NCI-H1930 (cell line): Measurements from ENCODE around the gene FAS.
"Not testable (repeated sequence)": the region's sequence is repeated elsewhere in the genome, so short reads cannot be mapped to it uniquely, and the experiment has no call there.

Experiments
- DNase-seq, 2 experiments: peaks; one replicate each; lab custom pipeline; 2025; lab: John Stamatoyannopoulos, UW

The FAS gene

GRCh38 chr10:88992921-88993524, 2.4 kb downstream of the FAS start:
- DNase-seq, result no peak

- no peak for DNase-seq
Measured at GRCh38 chr10:88994019-88994418, 3.4 kb downstream of the FAS start.

DNA sequence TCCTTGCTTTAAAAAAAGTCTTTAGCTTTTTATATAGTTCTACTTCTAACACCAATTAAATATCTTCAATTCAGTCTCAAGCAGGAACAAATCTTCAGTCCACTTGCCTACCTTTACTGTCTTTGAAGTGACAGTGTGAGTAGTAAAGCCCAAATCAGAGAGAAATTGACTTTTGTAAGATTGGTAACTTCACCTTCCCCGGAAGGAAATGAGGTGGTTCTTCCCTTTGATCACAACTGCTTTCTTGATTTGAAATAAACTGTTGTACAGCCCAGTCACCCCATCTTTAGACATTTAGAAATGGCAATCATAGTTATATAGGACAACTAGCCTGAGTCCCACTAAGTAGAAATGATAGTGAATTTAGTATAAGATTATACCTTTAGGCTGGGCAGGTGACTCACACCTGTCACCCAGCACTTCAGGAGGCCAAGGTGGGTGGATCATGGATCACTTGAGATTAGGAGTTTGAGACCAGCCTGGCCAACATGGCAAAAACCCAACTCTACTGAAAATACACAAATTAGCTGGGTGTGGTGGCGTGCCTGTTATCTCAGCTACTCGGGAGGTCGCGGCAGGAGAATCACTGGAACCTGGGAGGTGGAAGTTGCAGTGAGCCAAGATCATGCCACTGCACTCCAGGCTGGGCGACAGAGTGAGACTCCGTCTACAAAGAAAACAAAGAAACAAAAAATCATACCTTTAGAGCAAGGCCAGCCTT, 4.7 kb downstream of the FAS start:
- no peak for DNase-seq

DNA sequence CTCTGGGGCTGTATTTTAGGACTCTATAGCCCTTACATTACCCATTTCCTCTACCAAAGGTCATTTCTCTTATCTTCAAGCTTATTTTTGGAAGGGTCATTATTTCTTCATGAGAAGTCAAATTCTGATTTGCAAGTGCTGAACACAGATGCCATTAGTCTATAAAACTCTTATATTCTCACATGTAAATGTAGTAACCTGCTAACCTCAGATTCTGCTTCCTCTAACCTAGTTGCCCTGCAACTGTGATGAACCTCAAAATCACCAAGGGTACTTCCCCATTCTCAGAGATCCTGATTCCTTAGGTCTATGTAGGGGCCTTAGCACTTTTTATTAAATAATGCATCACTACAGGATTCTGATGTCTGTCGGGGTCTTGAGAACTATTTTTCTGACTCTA, 6.3 kb downstream of the FAS start:
- no peak for DNase-seq

DNA sequence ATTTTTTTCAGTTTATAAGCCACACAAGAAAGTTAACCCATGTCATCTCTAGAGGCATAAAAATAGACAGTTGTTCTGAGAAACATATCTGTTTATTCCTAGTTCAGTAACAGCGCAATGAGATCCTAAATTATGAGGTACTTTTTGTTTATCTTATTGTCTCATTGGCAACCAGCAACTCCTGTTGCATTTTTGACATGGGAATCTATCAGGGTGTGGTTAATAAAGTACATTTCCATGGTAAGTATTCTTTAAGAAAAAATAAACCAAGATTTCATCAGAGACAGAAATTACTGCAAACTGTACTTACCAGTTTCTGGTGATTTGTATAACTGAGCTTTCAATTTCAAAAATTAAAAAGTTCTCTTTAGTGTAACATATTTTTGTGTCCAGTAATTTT, 9.0 kb downstream of the FAS start:
- no peak for DNase-seq

GRCh38 chr10:89001024-89001728, 10.6 kb downstream of the FAS start:
- no peak for DNase-seq

DNA sequence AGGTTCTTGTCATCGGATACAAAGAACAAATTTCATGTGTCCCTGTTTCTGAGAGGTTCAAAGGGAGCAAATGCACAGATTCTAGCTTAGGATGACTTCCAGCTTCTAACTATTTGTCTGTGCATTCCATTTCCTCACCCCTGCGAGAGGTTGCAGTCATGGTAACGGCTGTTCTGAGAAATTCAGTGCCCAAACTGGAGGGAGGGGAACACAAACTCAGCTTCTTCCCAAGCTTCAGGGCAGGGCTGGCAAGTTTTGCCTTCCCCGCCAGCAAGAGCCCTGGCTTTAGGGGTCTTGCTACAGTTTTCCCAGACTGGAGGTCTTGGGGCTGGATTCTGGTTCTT, 11.1 kb downstream of the FAS start:
- no peak for DNase-seq

GRCh38 chr10:89002226-89002978, 11.8 kb downstream of the FAS start:
- no peak for DNase-seq

DNA sequence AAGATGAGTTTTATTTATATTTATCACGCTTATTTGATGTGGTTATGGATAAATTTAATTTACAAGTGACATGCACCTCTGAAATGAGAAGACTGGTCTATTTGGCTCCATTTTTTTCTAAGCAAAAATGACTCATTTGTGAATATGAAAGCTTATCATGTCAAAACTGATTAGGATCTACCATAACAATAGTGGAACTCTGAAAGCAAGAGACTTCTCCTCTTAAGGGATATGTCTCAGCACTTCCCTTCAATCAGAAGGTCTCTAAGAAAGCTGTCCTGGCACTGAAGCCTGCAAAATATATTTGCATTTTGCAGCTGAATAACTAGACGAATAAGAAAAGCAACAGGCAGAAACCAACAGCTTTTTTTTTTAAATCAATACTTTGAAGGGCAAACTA, 12.7 kb downstream of the FAS start:
- DNase-seq, result no peak

DNA sequence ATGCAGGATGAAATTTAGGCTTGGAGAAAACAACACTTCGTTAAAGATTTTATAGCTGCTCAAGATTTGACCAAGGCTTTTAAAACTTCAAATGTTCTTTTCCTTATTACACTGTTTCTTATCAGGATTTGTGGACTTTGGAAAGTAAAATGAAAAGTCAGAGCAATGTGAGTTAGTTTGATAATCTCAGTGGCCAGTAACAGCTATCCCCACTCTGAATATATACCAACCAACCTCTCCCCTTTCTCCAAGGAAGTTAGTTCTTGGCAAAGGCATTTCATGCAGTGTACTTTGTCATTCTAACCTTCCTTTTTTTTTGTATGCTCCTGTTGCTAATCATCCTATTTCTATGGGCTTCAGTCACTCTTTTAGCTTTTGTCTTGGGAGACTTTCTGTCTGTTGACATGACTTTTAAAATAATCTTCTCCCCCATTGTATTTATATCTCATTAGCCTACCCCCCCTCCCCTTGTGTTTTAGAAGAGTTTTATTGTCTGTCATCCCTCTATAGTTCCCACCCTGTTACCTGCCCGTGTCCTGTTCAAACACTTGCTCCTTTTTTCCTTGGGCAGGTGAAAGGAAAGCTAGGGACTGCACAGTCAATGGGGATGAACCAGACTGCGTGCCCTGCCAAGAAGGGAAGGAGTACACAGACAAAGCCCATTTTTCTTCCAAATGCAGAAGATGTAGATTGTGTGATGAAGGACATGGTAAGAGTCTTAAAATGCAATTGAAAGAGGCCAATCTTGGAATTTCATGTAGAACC, 16.7 kb downstream of the FAS start:
- DNase-seq, result no peak

- DNase-seq, result not testable (repeated sequence)
Measured at GRCh38 chr10:89018700-89019346, 28.2 kb downstream of the FAS start.

- DNase-seq, result no peak
Measured at GRCh38 chr10:89019569-89020327, 29.1 kb downstream of the FAS start.

- DNase-seq, result not testable (repeated sequence)
Measured at GRCh38 chr10:89021526-89021925, 30.9 kb downstream of the FAS start.

- DNase-seq, result no peak
Measured at GRCh38 chr10:89022734-89023133, 32.1 kb downstream of the FAS start.

DNA sequence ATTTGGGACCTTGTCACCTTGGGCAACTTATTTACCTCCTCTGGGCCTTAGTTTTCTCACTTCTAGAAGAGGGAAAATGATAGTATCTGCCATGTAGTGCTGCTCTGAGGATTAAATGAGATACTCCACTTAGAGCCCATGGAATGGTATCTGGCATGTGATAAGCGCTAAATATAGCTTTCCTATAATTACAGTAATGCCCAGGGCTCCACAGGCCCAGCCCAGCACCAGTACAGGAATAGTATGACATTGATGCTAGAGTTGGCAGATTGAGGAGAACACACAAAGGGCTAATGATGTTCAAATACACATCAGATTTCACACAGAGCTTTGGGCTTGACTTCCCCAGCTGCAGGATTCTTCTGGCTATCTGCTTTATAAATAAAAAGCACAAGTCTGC, 34.9 kb downstream of the FAS start:
- no peak for DNase-seq

GRCh38 chr10:89029181-89029580, 38.6 kb downstream of the FAS start:
- DNase-seq, result no peak

- DNase-seq, result peak; percentile 4 to 27
Measured at GRCh38 chr10:89029785-89030437, 39.3 kb downstream of the FAS start.

- no peak for DNase-seq
Measured at GRCh38 chr10:89030791-89031190, 40.2 kb downstream of the FAS start.

- DNase-seq, result no peak
Measured at GRCh38 chr10:89032141-89032891, 41.7 kb downstream of the FAS start.
